Skeletal muscle cell (primary cell): ENCODE results near the gene FRMD1.
"Not testable (repeated sequence)": the region's sequence is repeated elsewhere in the genome, so short reads cannot be mapped to it uniquely, and the experiment has no call there.

Experiments
- DNase-seq: peaks from one replicate; pipeline ENCODE4 v3.0.0-alpha.2; 2010; ENCODE audit warnings: low read depth
- H3K4me3 ChIP-seq: 2 replicates; pipeline ENCODE4 v1.5.1; 2011; ENCODE audit warnings: low read depth, mild to moderate bottlenecking, control low read depth, low read length, moderate library complexity

FRMD1 gene

GRCh38 chr6:168083514-168083885 is 4.5 kb upstream of the FRMD1 start:
- H3K4me3 ChIP-seq, result no peak overlapping the region
- no peak for DNase-seq

GRCh38 chr6:168082860-168083513 is 4.0 kb upstream of the FRMD1 start:
- H3K4me3 ChIP-seq, result no peak overlapping the region
- no peak for DNase-seq

- H3K4me3 ChIP-seq, result no peak overlapping the region
- DNase-seq, result no peak
Observed at GRCh38 chr6:168081858-168082546, 3.0 kb upstream of the FRMD1 start.

GRCh38 chr6:168080393-168081077 is 1.5 kb upstream of the FRMD1 start:
- no peak overlapping the region for H3K4me3 ChIP-seq
- DNase-seq, result no peak

GRCh38 chr6:168078175-168078942 is 653 bp downstream of the FRMD1 start:
- no peak for DNase-seq
- H3K4me3 ChIP-seq, result no peak overlapping the region

- not testable (repeated sequence) for H3K4me3 ChIP-seq, DNase-seq
Observed at GRCh38 chr6:168077401-168077800, 1.6 kb downstream of the FRMD1 start.

GRCh38 chr6:168075787-168076202 is 3.2 kb downstream of the FRMD1 start:
- H3K4me3 ChIP-seq, result no peak overlapping the region
- no peak for DNase-seq

- DNase-seq, result no peak
- no peak overlapping the region for H3K4me3 ChIP-seq
Observed at GRCh38 chr6:168075216-168075615, 3.8 kb downstream of the FRMD1 start.

- no peak overlapping the region for H3K4me3 ChIP-seq
- DNase-seq, result no peak
Observed at GRCh38 chr6:168073937-168074730, 4.9 kb downstream of the FRMD1 start.

GRCh38 chr6:168072730-168073129 is 6.3 kb downstream of the FRMD1 start:
- no peak for DNase-seq
- no peak overlapping the region for H3K4me3 ChIP-seq

GRCh38 chr6:168072261-168072660 is 6.8 kb downstream of the FRMD1 start:
- DNase-seq, result no peak
- H3K4me3 ChIP-seq, result no peak overlapping the region

- no peak for DNase-seq
- no peak overlapping the region for H3K4me3 ChIP-seq
Observed at GRCh38 chr6:168071620-168072019, 7.4 kb downstream of the FRMD1 start.

GRCh38 chr6:168070804-168071203 is 8.2 kb downstream of the FRMD1 start:
- no peak for DNase-seq
- no peak overlapping the region for H3K4me3 ChIP-seq

- DNase-seq, result no peak
Observed at GRCh38 chr6:168067081-168067759, 11.8 kb downstream of the FRMD1 start.

GRCh38 chr6:168064226-168064807 is 14.7 kb downstream of the FRMD1 start:
- H3K4me3 ChIP-seq, result no peak overlapping the region
- no peak for DNase-seq

More at GRCh38 chr6:168067081-168067759, 11.8 kb downstream of the FRMD1 start:
- H3K4me3 ChIP-seq, result no peak overlapping the region

GRCh38 chr6:168063431-168063830 is 15.6 kb downstream of the FRMD1 start:
- no peak overlapping the region for H3K4me3 ChIP-seq
- DNase-seq, result no peak

- no peak for DNase-seq
Observed at GRCh38 chr6:168062346-168063289, 16.4 kb downstream of the FRMD1 start.

More at GRCh38 chr6:168062346-168063289, 16.4 kb downstream of the FRMD1 start:
- H3K4me3 ChIP-seq, result no peak overlapping the region
